ENCODE data around the gene COPS7A.
A peak's percentile ranks its signal among the peaks of the same experiment; 100 is the strongest.
"Not testable (repeated sequence)": the region's sequence is repeated elsewhere in the genome, so short reads cannot be mapped to it uniquely, and the experiment has no call there.

COPS7A gene

DNA sequence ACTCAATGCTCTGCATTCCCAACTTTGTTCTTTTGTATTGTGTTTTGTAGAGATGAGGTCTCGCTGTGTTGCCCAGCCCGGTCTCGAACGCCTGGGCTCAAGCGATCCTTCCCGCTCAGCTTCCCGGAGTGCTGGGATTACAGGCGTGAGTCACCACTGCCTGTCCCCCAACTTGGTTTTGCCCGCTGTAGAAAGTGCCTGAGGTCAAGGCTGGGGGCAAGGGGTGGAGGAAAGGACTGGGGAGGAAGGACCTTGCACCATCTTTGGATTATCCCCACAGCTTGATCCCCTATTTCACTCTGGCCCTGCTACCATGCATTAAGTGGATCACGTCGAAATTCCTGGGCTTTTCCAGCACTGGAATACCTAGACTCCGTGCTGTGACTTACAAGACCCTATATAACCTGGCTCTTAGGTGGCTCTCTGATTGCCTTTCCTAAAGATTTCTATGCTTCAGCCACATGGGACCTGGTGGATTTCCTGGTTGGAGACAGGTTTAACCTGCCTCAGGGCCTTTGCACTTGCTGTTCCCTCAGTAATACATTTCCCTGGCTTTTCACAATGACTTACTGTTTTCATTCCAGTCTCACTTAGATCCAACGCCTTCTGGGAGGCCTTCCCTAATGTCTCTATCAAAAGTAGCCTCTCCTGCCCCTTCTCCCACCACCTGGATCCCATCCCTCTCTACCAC lies 22.6 kb upstream of the COPS7A start:
- DNase-seq, result no peak

DNA sequence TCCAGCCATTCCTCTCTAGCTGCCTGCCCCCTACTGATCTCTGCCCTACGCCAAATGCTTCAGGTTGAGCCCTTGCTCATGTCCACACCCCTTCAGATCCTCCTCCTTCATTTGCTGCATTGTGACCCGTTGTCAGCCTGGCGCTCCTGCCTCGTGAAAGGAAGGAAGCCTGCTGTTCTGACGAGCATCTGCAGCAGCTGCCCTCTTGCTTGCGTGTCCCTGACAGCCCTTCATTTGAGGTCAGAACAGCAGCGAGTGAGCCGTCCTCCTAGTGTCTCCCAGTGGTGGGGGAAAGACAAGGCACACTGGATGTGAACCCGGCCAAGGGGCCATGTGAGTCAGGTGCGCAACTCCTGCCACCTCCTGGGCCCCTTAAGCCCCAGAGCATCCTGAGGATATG lies 20.2 kb upstream of the COPS7A start:
- no peak for DNase-seq

DNA sequence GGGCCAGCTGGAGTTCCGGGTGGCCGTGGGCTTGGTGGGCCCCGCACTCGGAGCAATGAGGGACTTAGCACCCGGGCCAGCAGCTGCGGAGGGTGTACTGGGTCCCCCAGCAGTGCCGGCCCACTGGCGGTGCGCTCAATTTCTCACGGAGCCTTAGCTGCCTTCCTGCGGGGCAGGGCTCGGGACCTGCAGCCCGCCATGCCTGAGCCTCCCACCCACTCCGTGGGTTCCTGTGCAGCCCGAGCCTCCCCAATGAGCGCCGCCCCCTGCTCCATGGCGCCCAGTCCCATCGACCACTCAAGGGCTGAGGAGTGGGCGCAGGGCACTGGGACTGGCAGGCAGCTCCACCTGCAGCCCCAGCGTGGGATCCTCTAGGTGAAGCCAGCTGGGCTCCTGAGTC lies 15.5 kb upstream of the COPS7A start:
- DNase-seq, result not testable (repeated sequence)

DNA sequence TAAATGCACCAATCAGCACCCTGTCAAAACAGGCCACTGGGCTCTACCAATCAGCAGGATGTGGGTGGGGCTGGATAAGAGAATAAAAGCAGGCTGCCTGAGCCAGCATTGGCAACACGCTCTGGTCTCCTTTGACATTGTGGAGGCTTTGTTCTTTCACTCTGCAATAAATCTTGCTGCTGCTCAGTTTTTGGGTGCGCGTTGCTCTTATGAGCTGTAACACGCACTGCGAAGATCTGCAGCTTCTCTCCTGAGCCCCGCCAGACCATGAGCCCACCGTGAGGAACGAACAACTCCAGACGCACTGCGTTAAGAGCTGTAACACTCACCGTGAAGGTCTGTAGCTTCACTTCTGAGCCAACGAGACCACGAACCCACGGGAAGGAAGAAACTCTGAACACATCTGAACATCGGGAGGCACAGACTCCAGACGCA lies 14.9 kb upstream of the COPS7A start:
- peak; percentile 30 for DNase-seq

DNA sequence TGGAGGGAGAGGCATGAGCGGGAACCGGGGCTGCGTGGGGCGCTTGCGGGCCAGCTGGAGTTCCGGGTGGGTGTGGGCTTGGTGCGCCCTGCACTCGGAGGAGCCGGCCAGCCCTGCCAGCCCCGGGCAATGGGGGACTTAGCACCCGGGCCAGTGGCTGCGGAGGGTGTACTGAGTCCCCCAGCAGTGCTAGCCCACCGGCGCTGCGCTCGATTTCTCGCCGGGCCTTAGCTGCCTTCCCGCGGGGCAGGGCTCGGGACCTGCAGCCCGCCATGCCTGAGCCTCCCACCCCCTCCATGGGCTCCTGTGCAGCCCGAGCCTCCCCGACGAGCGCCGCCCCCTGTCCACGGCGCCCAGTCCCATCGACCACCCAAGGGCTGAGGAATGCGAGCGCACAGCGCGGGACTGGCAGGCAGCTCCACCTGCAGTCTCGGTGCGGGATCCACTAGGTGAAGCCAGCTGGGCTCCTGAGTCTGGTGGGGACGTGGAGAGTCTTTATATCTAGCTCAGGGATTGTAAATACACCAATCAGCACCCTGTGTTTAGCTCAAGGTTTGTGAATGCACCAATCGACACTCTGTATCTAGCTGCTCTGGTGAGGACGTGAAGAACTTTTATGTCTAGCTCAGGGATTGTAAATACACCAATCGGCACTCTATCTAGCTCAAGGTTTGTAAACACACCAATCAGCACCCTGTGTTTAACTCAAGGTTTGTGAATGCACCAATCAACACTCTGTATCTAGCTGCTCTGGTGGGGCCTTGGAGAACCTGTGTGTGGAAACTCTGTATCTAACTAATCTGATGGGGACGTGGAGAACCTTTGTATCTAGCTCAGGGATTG lies 7.6 kb upstream of the COPS7A start:
- not testable (repeated sequence) for DNase-seq

DNA sequence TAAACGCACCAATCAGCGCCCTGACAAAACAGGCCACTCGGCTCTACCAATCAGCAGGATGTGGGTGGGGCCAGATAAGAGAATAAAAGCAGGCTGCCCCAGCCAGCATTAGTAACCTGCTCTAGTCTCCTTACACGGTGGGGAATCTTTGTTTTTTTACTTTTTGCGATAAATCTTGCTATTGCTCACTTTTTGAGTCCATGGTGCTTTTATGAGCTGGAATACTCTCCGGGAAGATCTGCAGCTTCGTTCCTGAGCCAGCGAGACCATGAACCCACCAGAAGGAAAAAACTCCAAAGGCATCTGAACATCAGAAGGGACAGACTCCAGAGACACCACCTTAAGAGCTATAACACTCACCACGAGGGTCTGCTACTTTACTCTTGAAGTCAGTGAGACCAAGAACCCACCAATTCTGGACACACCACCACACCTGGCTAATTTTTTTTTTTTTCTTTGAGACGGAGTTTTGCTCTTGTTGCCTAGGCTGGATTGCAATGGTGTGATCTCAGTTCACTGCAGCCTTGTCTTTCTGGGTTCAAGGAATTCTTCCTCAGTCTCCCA lies 6.9 kb upstream of the COPS7A start:
- DNase-seq, result no peak

DNA sequence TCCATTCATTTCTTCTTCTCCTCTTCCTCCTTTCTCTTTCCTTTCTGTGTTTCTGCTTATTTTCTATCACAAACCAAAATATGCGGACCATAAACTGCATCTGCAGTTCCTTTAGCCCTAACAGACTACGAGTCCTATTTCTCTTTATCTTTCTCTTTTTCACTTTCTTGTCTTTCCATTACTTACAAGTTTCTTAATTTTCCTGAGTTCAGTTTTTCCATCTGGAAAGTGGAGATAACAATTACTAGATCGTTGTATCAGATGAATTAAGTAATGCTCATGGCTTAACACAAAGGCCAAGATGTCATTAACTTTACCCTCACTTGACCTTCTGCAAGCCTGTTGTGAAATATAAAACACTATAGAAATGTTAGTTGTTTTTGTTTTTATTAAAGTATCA lies 983 bp upstream of the COPS7A start:
- no peak for DNase-seq

DNA sequence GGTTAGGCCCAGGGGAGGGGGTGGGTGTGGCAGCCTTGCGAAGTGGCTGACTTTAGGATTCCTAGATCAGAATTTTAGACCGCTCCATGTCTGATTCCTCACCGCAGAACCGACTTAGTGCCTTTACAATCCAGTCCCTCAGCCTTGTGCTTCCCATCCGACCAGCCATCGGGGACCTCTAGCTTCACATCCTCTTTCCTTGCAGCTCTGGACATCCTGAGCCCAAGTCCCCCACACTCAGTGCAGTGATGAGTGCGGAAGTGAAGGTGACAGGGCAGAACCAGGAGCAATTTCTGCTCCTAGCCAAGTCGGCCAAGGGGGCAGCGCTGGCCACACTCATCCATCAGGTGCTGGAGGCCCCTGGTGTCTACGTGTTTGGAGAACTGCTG lies 557 bp downstream of the COPS7A start:
- DNase-seq, result peak; percentile 45

DNA sequence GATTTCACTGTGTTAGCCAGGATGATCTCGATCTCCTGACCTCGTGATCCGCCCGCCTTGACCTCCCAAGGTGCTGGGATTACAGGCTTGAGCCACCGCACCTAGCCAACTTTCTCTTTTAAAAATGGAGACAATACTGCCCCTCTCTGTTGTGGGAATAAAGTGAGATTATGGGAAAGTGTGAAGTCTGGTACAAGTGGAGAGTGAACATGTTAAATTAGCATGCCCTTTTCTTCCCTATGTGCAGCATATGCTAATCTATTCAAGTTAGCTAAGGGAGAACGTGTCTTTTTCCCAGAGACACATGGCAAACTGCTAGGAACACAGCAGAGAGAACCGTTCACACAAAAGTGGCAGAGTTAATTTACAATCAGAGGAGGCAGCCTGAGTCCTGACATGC lies 1.5 kb downstream of the COPS7A start:
- no peak for DNase-seq

DNA sequence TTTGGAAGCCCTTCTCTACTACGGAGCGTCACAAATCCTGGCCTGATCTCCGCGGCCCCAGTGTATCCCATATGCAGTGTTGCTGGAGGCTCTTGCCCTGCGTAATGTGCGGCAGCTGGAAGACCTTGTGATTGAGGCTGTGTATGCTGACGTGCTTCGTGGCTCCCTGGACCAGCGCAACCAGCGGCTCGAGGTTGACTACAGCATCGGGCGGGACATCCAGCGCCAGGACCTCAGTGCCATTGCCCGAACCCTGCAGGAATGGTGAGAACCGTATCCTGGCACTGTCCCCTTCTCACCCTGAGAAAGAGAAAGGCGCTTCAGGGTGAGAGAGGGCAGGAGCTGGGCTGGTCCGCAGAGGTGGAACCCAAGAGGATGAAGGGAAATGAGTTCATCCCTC lies 5.3 kb downstream of the COPS7A start:
- DNase-seq, result no peak

DNA sequence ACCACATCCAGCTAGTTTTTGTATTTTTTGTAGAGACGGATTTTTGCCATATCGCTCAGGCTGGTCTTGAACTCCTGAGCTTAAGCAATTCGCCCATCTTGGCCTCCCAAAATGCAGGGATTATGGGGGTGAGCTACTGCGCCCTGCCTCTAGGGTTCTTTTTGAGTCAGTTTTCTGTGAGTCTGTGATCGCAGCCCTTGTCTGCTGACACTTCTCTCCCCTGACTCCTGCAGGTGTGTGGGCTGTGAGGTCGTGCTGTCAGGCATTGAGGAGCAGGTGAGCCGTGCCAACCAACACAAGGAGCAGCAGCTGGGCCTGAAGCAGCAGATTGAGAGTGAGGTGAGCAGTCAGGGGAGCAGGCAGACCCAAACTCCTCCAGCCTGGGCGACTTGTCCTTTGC lies 6.3 kb downstream of the COPS7A start:
- no peak for DNase-seq

DNA sequence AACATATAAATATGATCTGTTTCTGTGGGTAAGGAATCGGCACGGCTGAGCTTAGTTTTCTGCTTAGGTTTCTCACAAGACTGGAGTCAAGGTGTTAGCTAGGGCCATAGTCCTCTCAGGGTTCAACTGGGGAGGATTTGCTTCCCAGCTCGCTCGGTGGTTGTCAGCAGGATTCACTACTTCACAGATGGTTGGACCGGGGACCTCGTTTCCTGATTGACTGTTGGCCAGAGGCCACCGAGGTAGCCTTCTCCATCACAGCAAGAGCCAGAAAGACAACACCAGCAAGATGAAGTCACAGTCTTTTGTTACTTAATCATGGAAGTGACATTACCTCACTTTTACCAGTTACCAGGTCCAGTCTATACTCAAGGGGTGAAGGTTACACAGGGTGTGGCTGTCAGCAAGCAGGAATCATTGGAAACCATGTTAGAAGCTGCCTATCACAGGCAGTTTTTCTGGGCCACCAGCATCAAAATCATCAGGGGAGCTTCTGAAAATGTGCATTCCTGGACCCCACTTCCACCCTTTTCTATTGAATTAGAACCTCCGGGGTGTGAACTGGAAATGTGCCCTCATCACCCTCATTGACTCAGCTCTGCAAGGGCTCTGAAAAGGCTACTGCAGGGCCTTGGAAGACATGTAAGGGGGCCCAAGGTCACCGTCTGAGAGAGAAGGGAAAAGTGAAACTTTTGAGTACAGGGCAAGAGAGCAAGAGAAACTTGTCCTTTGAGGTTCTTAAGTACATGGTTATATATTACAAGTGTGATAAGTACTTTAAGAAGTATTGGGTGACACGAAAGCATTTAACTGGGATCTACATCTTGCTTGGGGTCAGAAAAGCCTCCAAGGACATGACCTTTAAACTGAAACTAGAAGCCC lies 10.9 kb downstream of the COPS7A start:
- DNase-seq, result no peak

DNA sequence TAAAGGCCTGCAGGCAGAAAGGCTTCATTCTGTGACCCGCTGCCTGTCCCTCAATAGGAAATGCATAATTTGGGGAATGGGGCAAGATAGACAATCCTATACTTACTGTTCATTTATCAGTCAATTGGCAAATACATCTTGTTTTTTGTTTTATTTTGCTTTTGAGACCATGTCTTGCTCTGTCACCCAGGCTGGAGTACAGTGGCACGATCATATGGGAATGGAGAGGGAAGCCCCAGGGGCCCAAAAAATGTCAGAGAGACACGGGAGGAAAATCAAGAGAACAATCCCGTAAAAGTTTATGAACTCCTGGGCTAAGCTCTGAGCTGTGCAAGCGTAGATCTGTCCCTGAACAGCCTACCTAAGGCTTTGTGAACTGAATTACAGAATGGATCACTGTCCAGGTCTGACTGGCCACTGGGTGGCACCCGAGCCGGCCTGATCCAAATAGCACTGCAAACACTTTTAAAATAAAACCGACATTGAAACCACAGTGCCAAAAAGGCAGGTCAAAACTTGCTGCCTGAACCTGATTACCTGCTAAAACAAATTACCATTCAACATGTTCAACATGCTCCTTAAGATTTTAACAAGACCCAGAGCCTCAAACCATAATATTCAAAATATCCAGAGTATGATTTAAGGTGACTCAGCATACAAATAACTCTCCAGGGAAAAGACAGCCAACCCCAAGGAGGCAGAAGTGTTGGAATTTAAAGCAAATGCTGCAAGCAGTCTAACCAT lies 11.8 kb downstream of the COPS7A start:
- DNase-seq, result peak; percentile 57

DNA sequence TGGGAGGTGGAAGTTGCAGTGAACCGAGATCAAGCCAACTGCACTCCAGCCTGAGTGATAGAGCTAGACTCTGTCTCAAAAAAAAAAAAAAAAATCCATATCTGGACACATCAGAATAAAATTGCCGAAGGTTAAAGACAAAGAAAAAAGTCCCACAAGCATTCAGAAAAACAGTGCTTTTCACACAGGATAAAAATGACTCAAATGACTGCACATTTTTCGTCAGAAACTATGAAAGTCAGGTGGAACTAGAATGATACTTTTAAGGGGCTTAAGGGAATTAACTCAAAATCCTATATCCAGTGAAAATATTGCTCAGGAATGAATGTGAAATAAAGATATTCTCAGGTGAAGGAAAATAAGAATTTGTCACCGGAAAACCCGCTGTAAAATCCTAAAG lies 12.9 kb downstream of the COPS7A start:
- no peak for DNase-seq

DNA sequence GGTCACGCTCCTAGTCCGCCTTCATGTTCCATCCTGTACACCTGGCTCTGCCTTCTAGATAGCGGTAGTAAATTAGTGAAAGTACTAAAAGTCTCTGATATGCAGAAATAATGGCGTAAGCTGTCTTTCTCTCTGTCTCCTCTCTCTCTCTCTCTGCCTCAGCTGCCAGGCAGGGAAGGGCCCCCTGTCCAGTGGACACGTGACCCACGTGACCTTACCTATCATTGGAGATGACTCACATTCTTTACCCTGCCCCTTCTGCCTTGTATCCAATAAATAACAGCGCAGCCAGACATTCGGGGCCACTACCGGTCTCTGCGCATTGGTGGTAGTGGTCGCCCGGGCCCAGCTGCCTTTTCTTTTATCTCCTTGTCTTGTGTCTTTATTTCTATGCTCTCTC lies 18.2 kb downstream of the COPS7A start:
- not testable (repeated sequence) for DNase-seq

DNA sequence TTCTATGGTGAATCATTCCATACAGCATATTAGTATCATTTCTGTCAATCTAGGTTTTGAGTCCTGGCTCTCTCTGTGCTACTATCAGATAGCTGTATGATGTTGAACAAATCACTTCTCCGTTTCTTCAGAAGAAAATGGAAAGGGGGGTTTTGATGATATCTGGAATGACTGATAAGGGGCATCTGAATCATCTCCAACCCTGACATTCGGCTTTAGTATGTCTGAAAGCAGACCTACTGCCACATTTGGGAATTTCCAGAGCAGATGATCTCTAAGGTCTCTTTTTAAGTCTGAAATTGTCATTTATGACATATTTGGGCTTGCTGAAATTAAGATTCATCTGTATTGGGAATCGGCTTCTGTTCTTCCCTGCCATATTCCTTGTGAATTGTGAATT lies 19.0 kb downstream of the COPS7A start:
- DNase-seq, result no peak

DNA sequence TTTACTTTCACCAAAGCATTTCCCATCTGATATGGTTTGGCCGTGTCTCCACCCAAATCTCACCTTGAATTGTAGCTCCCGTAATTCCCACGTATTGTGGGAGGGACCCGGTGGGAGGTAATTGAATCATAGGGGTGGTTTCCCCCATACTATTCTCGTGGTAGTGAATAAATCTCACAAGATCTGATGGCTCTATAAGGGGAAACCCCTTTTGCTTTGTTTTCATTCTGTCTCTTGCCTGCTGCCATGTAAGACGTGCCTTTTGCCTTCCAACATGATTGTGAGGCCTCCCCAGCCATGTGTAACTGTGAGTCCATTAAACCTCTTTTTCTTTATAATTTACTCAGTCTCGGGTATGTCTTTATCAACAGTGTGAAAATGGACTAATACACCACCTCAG lies 19.5 kb downstream of the COPS7A start:
- DNase-seq, result peak; percentile 30

DNA sequence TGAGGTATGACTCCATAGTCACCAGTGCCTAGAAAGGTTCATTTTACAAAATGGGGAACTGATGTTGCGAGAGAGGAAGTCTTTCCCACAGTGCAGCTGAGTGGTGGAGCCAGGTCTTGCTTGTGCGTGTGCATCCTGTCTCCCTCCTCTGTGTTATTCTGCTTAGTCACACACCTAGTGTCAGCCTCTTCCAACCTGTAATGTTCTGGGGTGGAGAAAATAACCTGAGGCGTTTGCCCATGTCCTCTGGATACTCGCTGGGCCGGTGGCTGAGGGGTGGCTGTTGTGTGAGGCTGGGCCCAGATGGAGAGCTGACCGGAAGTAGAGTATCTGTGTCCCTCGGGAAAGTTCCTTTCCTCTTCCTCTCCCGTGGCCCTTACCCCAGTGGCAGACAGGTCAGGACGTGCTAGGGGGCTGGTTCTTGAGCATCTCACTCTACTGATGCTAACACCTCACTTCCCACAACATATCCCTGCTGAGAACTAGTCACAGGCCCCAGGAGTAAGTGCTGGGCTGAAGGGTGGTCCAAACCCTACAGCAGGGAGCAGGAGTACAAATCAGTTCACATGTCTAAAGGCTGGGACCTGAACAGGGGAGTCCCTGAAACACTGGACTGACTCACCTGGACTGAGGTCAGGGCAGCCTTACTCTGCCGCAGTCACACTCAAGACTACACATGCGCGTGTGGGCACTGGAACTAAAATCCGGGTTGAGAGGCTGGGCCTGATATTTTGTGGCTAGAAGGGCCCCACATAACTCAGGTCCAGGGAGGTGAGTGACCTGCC lies 22.1 kb downstream of the COPS7A start:
- DNase-seq, result peak; percentile 29

DNA sequence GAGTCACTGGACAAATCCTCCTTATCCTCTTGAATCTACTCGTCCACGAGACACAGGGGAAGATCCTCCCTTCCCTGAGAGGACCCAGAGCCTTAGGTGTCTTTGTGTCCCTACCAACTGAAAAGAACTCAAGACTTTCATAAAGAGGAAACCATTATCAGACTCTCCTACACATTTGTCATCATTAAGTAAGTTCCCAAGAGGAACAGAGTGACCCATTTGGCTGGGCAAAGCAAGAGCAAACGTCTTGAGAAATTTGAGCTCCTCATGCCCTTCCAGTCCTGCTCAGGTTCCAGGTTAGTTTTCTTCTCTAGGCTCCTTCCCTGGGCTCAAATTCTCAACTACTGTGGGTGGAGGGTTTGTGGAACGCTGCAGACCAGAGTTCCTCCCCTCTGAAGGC lies 23.4 kb downstream of the COPS7A start:
- no peak for DNase-seq

DNA sequence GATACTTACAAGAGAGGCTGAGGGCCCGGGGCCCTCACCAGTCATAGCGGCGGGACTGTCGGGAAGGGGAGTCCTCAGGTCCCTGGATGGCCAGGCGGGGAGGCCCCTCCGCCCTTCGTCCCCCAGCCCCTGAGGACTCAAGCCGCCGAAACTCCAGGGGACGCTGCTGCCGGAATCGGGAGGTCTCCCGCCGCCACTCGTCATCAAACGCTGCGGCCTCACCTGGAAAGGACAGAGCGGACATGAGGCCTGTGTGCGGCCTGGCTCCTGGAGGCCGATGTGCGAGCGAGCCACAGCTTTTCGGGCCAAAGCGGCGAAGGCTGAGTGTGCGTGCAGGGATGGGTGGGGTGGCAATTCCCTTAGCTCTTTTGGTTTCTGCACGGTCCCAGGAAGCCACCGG lies 24.9 kb downstream of the COPS7A start:
- no peak for DNase-seq

DNA sequence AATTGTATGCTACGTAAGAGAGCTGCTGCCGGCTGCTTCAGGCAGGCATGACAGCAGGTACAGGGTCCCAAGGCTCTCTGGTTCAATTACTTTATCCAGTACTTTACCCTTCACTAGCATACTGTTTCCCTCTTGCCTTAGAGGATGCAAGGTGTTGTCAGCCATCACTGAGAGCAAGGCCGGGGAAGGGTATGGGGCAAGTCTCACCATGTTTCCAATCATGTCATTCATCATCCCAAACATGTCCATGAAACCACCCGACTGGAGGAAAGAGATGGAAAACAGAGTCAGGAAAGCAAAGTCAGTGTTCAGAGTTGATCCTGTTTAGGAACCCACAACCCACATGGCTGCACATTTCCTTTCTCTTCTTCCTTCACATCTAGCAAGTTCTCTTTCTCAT lies 26.7 kb downstream of the COPS7A start:
- no peak for DNase-seq

DNA sequence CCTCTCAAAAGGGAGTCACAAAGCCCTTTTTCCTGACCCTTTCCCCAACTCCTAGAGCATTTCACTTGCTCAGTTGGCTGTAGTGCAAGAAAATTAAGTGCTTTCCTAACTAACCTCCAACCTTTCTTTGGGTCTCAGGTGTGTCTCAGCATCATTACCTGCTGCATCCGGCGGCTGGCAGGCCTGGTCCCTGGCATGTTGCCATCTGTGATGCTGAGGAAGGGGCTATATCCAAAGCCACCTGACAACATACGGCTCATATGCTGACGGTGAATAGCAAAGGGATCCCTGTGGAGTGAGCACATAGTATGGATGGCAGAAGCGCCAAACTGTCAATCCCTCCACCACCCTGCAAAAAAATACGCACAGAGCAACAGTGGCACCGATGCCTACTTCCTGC lies 27.9 kb downstream of the COPS7A start:
- no peak for DNase-seq
